ENCODE measurements around the gene UBE2V1.

The UBE2V1 gene

GRCh38 chr20:50042370-50043313 is 70.3 kb downstream of the UBE2V1 start:
- no peak for DNase-seq

DNA sequence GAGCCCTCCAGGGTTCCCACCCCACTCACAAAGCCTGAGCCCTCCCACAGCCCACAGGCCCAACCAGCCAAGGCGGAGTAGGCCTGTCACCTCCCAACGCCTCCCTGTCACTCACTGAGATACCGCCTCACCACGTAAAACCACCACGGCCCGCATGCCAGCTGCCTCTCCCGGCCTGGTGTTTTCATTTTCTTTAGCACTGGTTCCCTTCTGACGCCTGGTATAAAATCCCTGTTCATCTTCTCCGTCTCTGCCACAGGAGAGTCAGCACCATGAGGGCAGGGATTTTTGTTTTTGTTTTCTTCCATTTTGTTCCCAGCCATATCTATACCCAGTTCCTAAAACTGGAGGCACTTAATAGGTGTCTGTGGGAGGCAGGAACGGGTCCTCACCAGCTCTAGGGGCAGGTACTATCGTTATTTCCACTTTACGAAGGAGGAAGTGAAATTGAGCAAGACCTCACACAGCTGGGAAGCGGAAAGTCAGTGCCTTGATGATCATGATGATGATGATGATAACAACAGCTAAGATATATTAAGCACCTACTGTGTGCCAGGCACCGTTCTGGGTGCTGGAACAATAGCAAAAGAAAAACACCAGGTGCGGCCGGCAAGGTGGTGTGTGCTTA is 71.6 kb downstream of the UBE2V1 start:
- peak in 1 of 14 donors; percentile 12 for DNase-seq

GRCh38 chr20:50040432-50041245 is 72.3 kb downstream of the UBE2V1 start:
- no peak for DNase-seq

GRCh38 chr20:50039706-50040431 is 73.1 kb downstream of the UBE2V1 start:
- no peak for DNase-seq

GRCh38 chr20:50038574-50038991 is 74.4 kb downstream of the UBE2V1 start:
- DNase-seq = no peak

- DNase-seq = no peak
These were observed 74.8 kb downstream of the UBE2V1 start for GRCh38 chr20:50038169-50038568.

- no peak for DNase-seq
These were observed 75.4 kb downstream of the UBE2V1 start for GRCh38 chr20:50037575-50037974.

- DNase-seq = no peak
These were observed 75.8 kb downstream of the UBE2V1 start for GRCh38 chr20:50037123-50037522.

GRCh38 chr20:50036703-50037102 is 76.2 kb downstream of the UBE2V1 start:
- DNase-seq = no peak

- peak in 1 of 14 donors; percentile 51 for DNase-seq
These were observed 78.3 kb downstream of the UBE2V1 start for GRCh38 chr20:50034567-50035180.

DNA sequence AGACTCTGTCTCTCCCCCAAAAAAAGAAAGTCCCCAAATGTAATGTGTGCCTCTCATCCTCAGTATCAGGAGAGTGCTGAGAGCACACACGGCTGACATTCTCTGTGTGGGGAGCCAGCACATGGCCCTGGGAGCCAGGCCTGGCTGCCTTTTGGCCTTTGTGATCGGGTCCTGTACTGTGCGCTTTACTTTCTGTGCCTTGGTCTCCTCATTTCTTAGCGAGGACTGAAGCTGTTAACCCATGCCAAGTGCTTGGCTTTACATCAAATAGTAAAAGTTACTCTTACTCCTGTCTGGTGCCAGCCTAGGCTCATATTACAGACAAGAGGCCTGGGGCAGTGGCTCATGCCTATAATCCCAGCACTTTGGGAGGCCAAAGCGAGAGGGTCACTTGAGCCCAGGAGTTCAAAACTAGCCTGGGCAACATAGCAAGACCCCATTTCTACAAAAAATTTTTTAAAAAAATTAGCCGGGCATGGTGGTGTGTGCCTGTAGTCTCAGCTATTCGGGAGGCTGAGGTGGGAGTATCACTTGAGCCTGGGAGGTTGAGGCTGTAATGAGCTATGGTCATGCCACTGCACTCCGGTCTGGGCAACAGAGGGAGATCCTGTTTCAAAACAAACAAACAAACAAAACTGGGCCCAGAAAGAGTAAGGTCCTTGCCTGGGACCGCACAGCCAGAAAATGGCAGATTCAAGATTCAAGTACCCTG is 79.8 kb downstream of the UBE2V1 start:
- no peak for DNase-seq

All from C1 segment of cervical spinal cord (tissue), 14 donors.